Measurements from ENCODE around the gene ALKAL2.

Gene ALKAL2

GRCh38 chr2:271917-272316, 16.0 kb downstream of the ALKAL2 start:
- DNase-seq (ENCODE audit: low read depth in 3 of 3): no peak

GRCh38 chr2:270861-271260, 17.0 kb downstream of the ALKAL2 start:
- DNase-seq (ENCODE audit: low read depth in 3 of 3): no peak

- DNase-seq (ENCODE audit: low read depth in 3 of 3): no peak
These were observed 18.4 kb downstream of the ALKAL2 start for GRCh38 chr2:269356-270030.

GRCh38 chr2:268323-268722, 19.6 kb downstream of the ALKAL2 start:
- no peak for DNase-seq (ENCODE audit: low read depth in 3 of 3)

GRCh38 chr2:264493-265468, 23.1 kb downstream of the ALKAL2 start, which contains the start of gene ACP1:
Gene ACP1, plus strand, starts transcription at chr2:264947. Its CDS starts 18 bp downstream, at chr2:264965.
- peak; percentile 87 to 92 (median 90) for DNase-seq (ENCODE audit: low read depth in 3 of 3)

GRCh38 chr2:263774-264492, 24.0 kb downstream of the ALKAL2 start, which contains the start of gene SH3YL1:
Gene SH3YL1, minus strand, starts transcription at chr2:264032. Its CDS starts 48 bp downstream, at chr2:263984.
- peak in 2 of 3 experiments; percentile 11 to 21 for DNase-seq (ENCODE audit: low read depth in 3 of 3)

- DNase-seq (ENCODE audit: low read depth in 3 of 3): no peak
These were observed 24.7 kb downstream of the ALKAL2 start for GRCh38 chr2:263022-263738.

GRCh38 chr2:262117-262516, 25.8 kb downstream of the ALKAL2 start:
- DNase-seq (ENCODE audit: low read depth in 3 of 3): no peak

- no peak for DNase-seq (ENCODE audit: low read depth in 3 of 3)
These were observed 27.3 kb downstream of the ALKAL2 start for GRCh38 chr2:260507-261161.

- no peak for DNase-seq (ENCODE audit: low read depth in 3 of 3)
These were observed 28.0 kb downstream of the ALKAL2 start for GRCh38 chr2:259789-260331.

- DNase-seq (ENCODE audit: low read depth in 3 of 3): no peak
These were observed 29.0 kb downstream of the ALKAL2 start for GRCh38 chr2:258933-259332.

GRCh38 chr2:257842-258241, 30.0 kb downstream of the ALKAL2 start:
- DNase-seq (ENCODE audit: low read depth in 3 of 3): no peak

- DNase-seq (ENCODE audit: low read depth in 3 of 3): no peak
These were observed 30.5 kb downstream of the ALKAL2 start for GRCh38 chr2:257429-257828.

GRCh38 chr2:256094-256493, 31.8 kb downstream of the ALKAL2 start:
- DNase-seq (ENCODE audit: low read depth in 3 of 3): no peak

- DNase-seq (ENCODE audit: low read depth in 3 of 3): no peak
These were observed 32.7 kb downstream of the ALKAL2 start for GRCh38 chr2:255195-255594.

- DNase-seq (ENCODE audit: low read depth in 3 of 3): no peak
These were observed 33.6 kb downstream of the ALKAL2 start for GRCh38 chr2:254241-254640.

GRCh38 chr2:253202-253638, 34.7 kb downstream of the ALKAL2 start:
- DNase-seq (ENCODE audit: low read depth in 3 of 3): no peak

- no peak for DNase-seq (ENCODE audit: low read depth in 3 of 3)
These were observed 35.8 kb downstream of the ALKAL2 start for GRCh38 chr2:252001-252602.

- DNase-seq (ENCODE audit: low read depth in 3 of 3): no peak
These were observed 38.3 kb downstream of the ALKAL2 start for GRCh38 chr2:249538-250042.

GRCh38 chr2:248724-249123, 39.2 kb downstream of the ALKAL2 start:
- no peak for DNase-seq (ENCODE audit: low read depth in 3 of 3)

All from stimulated activated CD4-positive, alpha-beta T cell treated with anti-CD3 and anti-CD28 coated beads, TNF-alpha, amount 100 ng/mL, for 24 hours (primary cell).